Activated CD4-positive, alpha-beta T cell treated with anti-CD3 and anti-CD28 coated beads for 36 hours (primary cell): ENCODE measurements around the gene SPAG7. TPM values are rescaled to one million over a fixed set of nuclear protein-coding genes. Genes with fewer than 3 reads are reported as not detected.
A peak's percentile ranks its signal among the peaks of the same experiment; 100 is the strongest.
"Not testable (repeated sequence)": the region's sequence is repeated elsewhere in the genome, so short reads cannot be mapped to it uniquely, and the experiment has no call there.

Experiments used
- ATAC-seq: fragments of 200-7000 bp; cut with Tn5 transposase; one replicate; pipeline ENCODE4 v1.10.0; 2021; ENCODE audit warnings: mild to moderate bottlenecking, moderate library complexity
- CTCF ChIA-PET: fragments of 350-600 bp; sonication (Branson Sonifier 250); formaldehyde crosslinking; loops from one replicate; lab custom pipeline; 2021; ENCODE audit warnings: antibody characterized with exemption; lab: Charles Lee
- POLR2A ChIA-PET: fragments of 350-600 bp; sonication (Branson Sonifier 250); formaldehyde crosslinking; loops from one replicate; lab custom pipeline; 2021; ENCODE audit warnings: antibody characterized with exemption, inconsistent platforms; lab: Charles Lee
- DNase-seq: peaks from one replicate; pipeline ENCODE4 v3.0.0-alpha.2; 2020
- H3K27ac Mint-ChIP-seq: one replicate; pipeline ENCODE4 v1.8.0; 2021; ENCODE audit warnings: mixed read lengths
- H3K27me3 Mint-ChIP-seq: one replicate; pipeline ENCODE4 v1.8.0; 2021; ENCODE audit warnings: mixed read lengths
- H3K36me3 Mint-ChIP-seq: one replicate; pipeline ENCODE4 v1.8.0; 2021; ENCODE audit warnings: low read depth, mixed read lengths
- H3K4me1 Mint-ChIP-seq: one replicate; pipeline ENCODE4 v1.8.0; 2021; ENCODE audit warnings: mixed read lengths
- H3K4me3 Mint-ChIP-seq: one replicate; pipeline ENCODE4 v1.8.0; 2021; ENCODE audit warnings: mild to moderate bottlenecking, moderate library complexity, mixed read lengths
- H3K9me3 Mint-ChIP-seq: one replicate; pipeline ENCODE4 v1.8.0; 2021; ENCODE audit warnings: low read depth, mixed read lengths
- intact Hi-C, 2 experiments: fragments of 100-400 bp; cut with DNase I in 1 of 2; cut with micrococcal nuclease in 1 of 2; formaldehyde crosslinking; loops; one replicate each; pipeline versions ENCODE4 v1.14.2 to v1.15.1; 2022 to 2024; cut with DNase I, micrococcal nuclease
- microRNA-seq: library from miRNA; unstranded; fragments of <30 nt; microRNA quantifications from one replicate; pipeline ENCODE4 v1.2.0, GENCODE V29; 2021; ENCODE audit warnings: borderline replicate concordance
- total RNA-seq, 2 experiments: library from RNA; stranded (reverse); gene quantifications; one replicate each; pipeline ENCODE4 v1.2.3, GENCODE V29; 2021

The SPAG7 gene
- total RNA-seq, 2 experiments from 2014 or later = 61.4 to 69.4 TPM

GRCh38 chr17:4926577-4927335 lies 40.9 kb downstream of the SPAG7 start:
- ATAC-seq, H3K4me1 Mint-ChIP-seq, intact Hi-C loops, H3K4me3 Mint-ChIP-seq, H3K9me3 Mint-ChIP-seq, H3K27me3 Mint-ChIP-seq, POLR2A ChIA-PET, DNase-seq: not testable (repeated sequence)
- H3K36me3 Mint-ChIP-seq = peaks cover 16% of the 10 kb centered on the region
- peak overlapping the region; percentile 4 for H3K27ac Mint-ChIP-seq
- CTCF ChIA-PET = interaction anchor here (0.8 kb wide), 1 partner anchor 18 kb away, joined by 4 read pairs; no protein-coding TSS in a partner anchor

GRCh38 chr17:4921320-4921719 lies 46.3 kb downstream of the SPAG7 start:
- ChIA-PET CTCF (no interaction called here), POLR2A (interaction anchor here (0.6 kb wide), 1 partner anchor 13 kb away, joined by 3 read pairs; no protein-coding TSS in a partner anchor)
- H3K36me3 Mint-ChIP-seq = peaks cover under 1% of the 10 kb centered on the region

GRCh38 chr17:4920351-4921048 lies 47.1 kb downstream of the SPAG7 start:
- intact Hi-C loops = no loop called here
- DNase-seq = no peak
- Mint-ChIP-seq H3K4me3 (no peak overlapping the region), H3K36me3 (no peaks in the 10 kb centered on the region), H3K4me1 (no peaks in the 10 kb centered on the region), H3K27ac (no peak overlapping the region), H3K27me3 (no peaks in the 10 kb centered on the region), H3K9me3 (no peaks in the 10 kb centered on the region)
- CTCF ChIA-PET = interaction anchor here (0.8 kb wide), 2 partner anchors 11 to 36 kb away, joined by 3 read pairs; no protein-coding TSS in a partner anchor
- POLR2A ChIA-PET = no interaction called here
- ATAC-seq = peak; percentile 23

More at GRCh38 chr17:4921320-4921719, 46.3 kb downstream of the SPAG7 start:
- H3K4me3 Mint-ChIP-seq = no peak overlapping the region
- no peak overlapping the region for H3K27ac Mint-ChIP-seq
- no peaks in the 10 kb centered on the region for H3K27me3 Mint-ChIP-seq
- intact Hi-C loops = no loop called here
- peaks cover under 1% of the 10 kb centered on the region for H3K4me1 Mint-ChIP-seq
- ATAC-seq (no peak), DNase-seq (no peak)
- no peaks in the 10 kb centered on the region for H3K9me3 Mint-ChIP-seq

- ChIA-PET CTCF (interaction anchor here (0.7 to 0.8 kb wide), 3 partner anchors 10 to 112 kb away, joined by 3 read pairs; no protein-coding TSS in a partner anchor), POLR2A (no interaction called here)
- no peak for DNase-seq
- no peak for ATAC-seq
- Mint-ChIP-seq H3K9me3 (no peaks in the 10 kb centered on the region), H3K4me3 (no peak overlapping the region), H3K27ac (no peak overlapping the region), H3K27me3 (no peaks in the 10 kb centered on the region), H3K36me3 (no peaks in the 10 kb centered on the region), H3K4me1 (no peaks in the 10 kb centered on the region)
- intact Hi-C loops = no loop called here
Measured at GRCh38 chr17:4919511-4920047, 48.0 kb downstream of the SPAG7 start.

- H3K4me3 Mint-ChIP-seq, CTCF ChIA-PET, H3K4me1 Mint-ChIP-seq, H3K27ac Mint-ChIP-seq, H3K9me3 Mint-ChIP-seq, intact Hi-C loops, POLR2A ChIA-PET, ATAC-seq, H3K36me3 Mint-ChIP-seq, DNase-seq, H3K27me3 Mint-ChIP-seq: not testable (repeated sequence)
Measured at GRCh38 chr17:4914551-4914950, 53.1 kb downstream of the SPAG7 start.

- CTCF ChIA-PET = no interaction called here
Measured at GRCh38 chr17:4913994-4914393, 53.6 kb downstream of the SPAG7 start.

More at GRCh38 chr17:4913994-4914393, 53.6 kb downstream of the SPAG7 start:
- ATAC-seq (no peak), DNase-seq (no peak)
- no peaks in the 10 kb centered on the region for H3K4me1 Mint-ChIP-seq
- peaks cover 3% of the 10 kb centered on the region for H3K27me3 Mint-ChIP-seq
- intact Hi-C loops = no loop called here
- H3K27ac Mint-ChIP-seq = no peak overlapping the region
- H3K36me3 Mint-ChIP-seq = no peaks in the 10 kb centered on the region
- no peak overlapping the region for H3K4me3 Mint-ChIP-seq
- POLR2A ChIA-PET = no interaction called here
- no peaks in the 10 kb centered on the region for H3K9me3 Mint-ChIP-seq

Small RNA genes within 50 kb of the gene (microRNA-seq; reads per million reads assigned to microRNA genes)
- gene MIR6864 (not detected), gene MIR6865 (not detected)

Other genes with a start within 250 kb of the SPAG7 start
- 10 to 100 TPM; 16.7 to 22.9 TPM for gene MED11, start 236.4 kb downstream of the SPAG7 start, total RNA-seq
- gene ZMYND15, start 228.0 kb downstream of the SPAG7 start, total RNA-seq = under 1 TPM; 0.09 to 0.11 TPM
- 1 to 10 TPM; 1.7 to 2.5 TPM for gene CXCL16, start 227.9 kb downstream of the SPAG7 start, total RNA-seq
- not detected for gene TM4SF5, start 195.9 kb downstream of the SPAG7 start, total RNA-seq
- under 1 TPM; 0.30 TPM for gene VMO1, start 181.5 kb downstream of the SPAG7 start, total RNA-seq
- not detected for gene GLTPD2, start 178.9 kb downstream of the SPAG7 start, total RNA-seq
- gene PSMB6, start 171.7 kb downstream of the SPAG7 start, total RNA-seq = 100 to 1,000 TPM; 111 to 155 TPM
- gene PLD2, start 160.7 kb downstream of the SPAG7 start, total RNA-seq = 10 to 100 TPM; 12.3 to 14.1 TPM
- gene MINK1, start 134.5 kb downstream of the SPAG7 start, total RNA-seq = 10 to 100 TPM; 48.2 to 57.7 TPM
- 1 to 10 TPM; 2.6 to 2.8 TPM for gene C17orf107, start 68.3 kb downstream of the SPAG7 start, total RNA-seq
- gene CHRNE, start 64.7 kb downstream of the SPAG7 start, total RNA-seq = under 1 TPM; 0.59 to 0.84 TPM
- gene GP1BA, start 35.5 kb downstream of the SPAG7 start, total RNA-seq = not detected
- 10 to 100 TPM; 74.2 to 77.9 TPM for gene SLC25A11, start 27.8 kb downstream of the SPAG7 start, total RNA-seq
- 100 to 1,000 TPM; 147 to 189 TPM for gene RNF167, start 27.5 kb downstream of the SPAG7 start, total RNA-seq
- gene PFN1, start 19.3 kb downstream of the SPAG7 start, total RNA-seq = 1,000 to 10,000 TPM; 1,809 to 1,911 TPM
- gene ENO3, start 16.7 kb downstream of the SPAG7 start, total RNA-seq = 10 to 100 TPM; 32.0 to 32.9 TPM
- gene CAMTA2, start 19.9 kb upstream of the SPAG7 start, total RNA-seq = 100 to 1,000 TPM in 1 of 2 experiments, 10 to 100 TPM in 1; 98.2 to 124 TPM
- under 1 TPM; 0.18 to 0.28 TPM for gene INCA1, start 29.7 kb upstream of the SPAG7 start, total RNA-seq
- 10 to 100 TPM; 32.6 to 43.0 TPM for gene KIF1C, start 30.1 kb upstream of the SPAG7 start, total RNA-seq
- under 1 TPM; 0.16 to 0.26 TPM for gene SLC52A1, start 67.6 kb upstream of the SPAG7 start, total RNA-seq
- gene ZFP3, start 110.7 kb upstream of the SPAG7 start, total RNA-seq = 1 to 10 TPM; 2.2 to 2.8 TPM
- 10 to 100 TPM; 16.1 to 16.2 TPM for gene ZNF232, start 144.1 kb upstream of the SPAG7 start, total RNA-seq
- gene USP6, start 148.2 kb upstream of the SPAG7 start, total RNA-seq = under 1 TPM in 1 of 2 experiments, not detected in 1; 0.07 TPM
- 1 to 10 TPM; 8.0 to 8.4 TPM for gene ZNF594, start 224.1 kb upstream of the SPAG7 start, total RNA-seq